GM23248 (cell line): Measurements from ENCODE around the gene METTL14.

ENCODE experiments used
- EZH2 ChIP-seq: fragments of 200-600 bp; sonication (generic); IDR thresholded peaks from 2 replicates; pipeline ENCODE4 v1.6.1; 2018; ENCODE audit warnings: antibody characterized with exemption, mild to moderate bottlenecking; ENCODE audit not compliant: insufficient read depth, poor library complexity, severe bottlenecking
- EZH2phosphoT487 ChIP-seq: fragments of 200-600 bp; sonication (generic); IDR thresholded peaks from 2 replicates; pipeline ENCODE4 v1.6.1; 2018; ENCODE audit warnings: antibody characterized with exemption, moderate library complexity, mild to moderate bottlenecking, low read depth; ENCODE audit not compliant: insufficient read depth

DNA sequence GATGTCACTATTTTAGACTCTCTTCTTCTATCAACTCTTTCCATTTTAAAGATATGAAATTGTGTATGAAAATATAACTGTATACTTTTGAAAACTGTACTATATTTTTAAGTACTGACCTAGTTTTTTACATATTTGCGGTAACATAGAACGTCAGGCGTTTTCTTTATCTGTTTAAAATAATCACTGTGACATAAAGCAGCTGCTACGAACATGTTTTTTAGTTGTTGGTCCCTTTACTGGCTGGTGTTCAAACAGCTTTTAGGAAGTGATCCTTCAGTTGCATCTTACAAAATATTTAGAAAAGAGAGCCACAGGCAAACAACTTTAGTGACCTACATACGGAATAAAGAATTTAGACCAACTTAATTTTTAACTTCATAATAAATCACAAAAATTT, 73.1 kb downstream of the METTL14 start:
- TF ChIP-seq EZH2 = no peak
- no peak for TF ChIP-seq EZH2phosphoT487
